ENCODE results near the gene GALNT7. TPM values are rescaled to one million over a fixed set of nuclear protein-coding genes. Genes with fewer than 3 reads are reported as not detected.

Gene GALNT7
- total and polyA plus RNA-seq, 2 donors (not counting 3 experiments of a cell fraction or from before 2014, with no cell fraction given) = 19.6 to 54.6 TPM

GRCh38 chr4:173226401-173226888 lies 57.8 kb downstream of the GALNT7 start:
- BruUV-seq (replicated peaks) = no TSS peak
- H3K27me3 ChIP-seq (ENCODE audit: control insufficient read depth in 2 of 2, insufficient read depth in 2 of 2, low read length in 2 of 2) = no peaks in the 10 kb centered on the region

More at GRCh38 chr4:173226401-173226888, 57.8 kb downstream of the GALNT7 start:
- H3K36me3 ChIP-seq (ENCODE audit: control insufficient read depth in 2 of 2, extremely low read depth in 1 of 2, insufficient read depth in 2 of 2, low read length in 2 of 2) = no peaks in the 10 kb centered on the region
- H2AFZ ChIP-seq (ENCODE audit: low read depth, low read length) = no peak overlapping the region
- no peak overlapping the region for H3K27ac ChIP-seq (ENCODE audit: insufficient read depth, low read depth, low read length)
- intact Hi-C loops (cut with micrococcal nuclease) = no loop called here
- TF ChIP-seq EZH2 (IDR thresholded peaks at IDR 0.05; ENCODE audit: borderline replicate concordance, low read depth, low read length, severe bottlenecking) = no peak
- no peak for TF ChIP-seq POLR2AphosphoS5 (IDR thresholded peaks at IDR 0.05; ENCODE audit: insufficient read depth, low read depth, low read length)
- no peak for TF ChIP-seq CTCF (IDR thresholded peaks at IDR 0.05; ENCODE audit: extremely low read depth in 1 of 2, insufficient read depth in 1 of 2, low read depth in 1 of 2, low read length in 2 of 2)
- no peak for TF ChIP-seq MYC (IDR thresholded peaks at IDR 0.05; ENCODE audit: low read depth, low read length)
- no peak for TF ChIP-seq POLR2A (IDR thresholded peaks at IDR 0.05; ENCODE audit: low read depth, low read length)
- no peak for TF ChIP-seq MAX (IDR thresholded peaks at IDR 0.05; ENCODE audit: insufficient read depth, insufficient read length)
- H3K79me2 ChIP-seq (ENCODE audit: control insufficient read depth, insufficient read depth, low read length) = no peaks in the 10 kb centered on the region
- H3K4me3 ChIP-seq (replicated peaks in 1 of 3; ENCODE audit: insufficient read depth in 1 of 3, low read depth in 1 of 3, low read length in 3 of 3) = no peak overlapping the region
- dilution Hi-C loops (cut with MboI; ENCODE audit: extremely low pct_ligation_motif_present, low sequenced_read_pairs) = no loop called here
- H3K9me1 ChIP-seq (replicated peaks; ENCODE audit: control insufficient read depth, extremely low read depth, insufficient read depth, low read length) = no peaks in the 10 kb centered on the region
- no peak overlapping the region for H3K9ac ChIP-seq (replicated peaks; ENCODE audit: extremely low read depth, insufficient read depth, low read length)
- ChIA-PET CTCF (no interaction called here), POLR2A (no interaction called here)
- no peaks in the 10 kb centered on the region for H3K9me3 ChIP-seq (replicated peaks; ENCODE audit: control insufficient read depth, insufficient read depth, low read length)
- no peak for DNase-seq (ENCODE audit: low read depth, low spot score)
- no peak for FAIRE-seq
- H3K4me2 ChIP-seq (ENCODE audit: insufficient read depth, low read length) = no peak overlapping the region
- H3K4me1 ChIP-seq (ENCODE audit: control insufficient read depth, extremely low read depth, insufficient read depth, low read length) = peaks cover 4% of the 10 kb centered on the region
- no peaks in the 10 kb centered on the region for H4K20me1 ChIP-seq (replicated peaks; ENCODE audit: control insufficient read depth, extremely low read depth, insufficient read depth, low read length)

All from endothelial cell of umbilical vein (primary cell).